NCI-H2029 treated with DMSO at 0.1 percent for 48 hours (cell line): ENCODE measurements around the gene SMAD5.
A peak's percentile ranks its signal among the peaks of the same experiment; 100 is the strongest.

Source experiments
- DNase-seq: peaks from one replicate; lab custom pipeline; 2025; lab: John Stamatoyannopoulos, UW

The SMAD5 gene

GRCh38 chr5:136115183-136115865, 17.3 kb upstream of the SMAD5 start:
- no peak for DNase-seq

- no peak for DNase-seq
These were observed 12.1 kb upstream of the SMAD5 start for GRCh38 chr5:136120529-136120928.

- DNase-seq: peak; percentile 82
These were observed 9.3 kb upstream of the SMAD5 start for GRCh38 chr5:136123236-136123768.

- DNase-seq: no peak
These were observed 5.1 kb upstream of the SMAD5 start for GRCh38 chr5:136127560-136127959.

- DNase-seq: no peak
These were observed 4.2 kb upstream of the SMAD5 start for GRCh38 chr5:136128481-136128880.

- DNase-seq: no peak
These were observed 3.2 kb upstream of the SMAD5 start for GRCh38 chr5:136129445-136129844.

GRCh38 chr5:136130581-136130980, 2.1 kb upstream of the SMAD5 start:
- DNase-seq: no peak

- no peak for DNase-seq
These were observed 558 bp upstream of the SMAD5 start for GRCh38 chr5:136132087-136132486.

- no peak for DNase-seq
These were observed 727 bp downstream of the SMAD5 start for GRCh38 chr5:136133222-136133921.

GRCh38 chr5:136133922-136134379, 1.3 kb downstream of the SMAD5 start:
- DNase-seq: no peak

- DNase-seq: no peak
These were observed 2.0 kb downstream of the SMAD5 start for GRCh38 chr5:136134653-136135052.

- DNase-seq: no peak
These were observed 2.9 kb downstream of the SMAD5 start for GRCh38 chr5:136135536-136135935.

- no peak for DNase-seq
These were observed 5.0 kb downstream of the SMAD5 start for GRCh38 chr5:136137497-136138220.

GRCh38 chr5:136141561-136141960, 8.9 kb downstream of the SMAD5 start:
- DNase-seq: no peak

GRCh38 chr5:136143312-136143711, 10.7 kb downstream of the SMAD5 start:
- DNase-seq: no peak

GRCh38 chr5:136143763-136144162, 11.1 kb downstream of the SMAD5 start:
- DNase-seq: no peak

GRCh38 chr5:136145030-136145429, 12.4 kb downstream of the SMAD5 start:
- DNase-seq: no peak

- DNase-seq: no peak
These were observed 13.6 kb downstream of the SMAD5 start for GRCh38 chr5:136146201-136146600.

GRCh38 chr5:136147632-136148031, 15.0 kb downstream of the SMAD5 start:
- no peak for DNase-seq

- no peak for DNase-seq
These were observed 17.2 kb downstream of the SMAD5 start for GRCh38 chr5:136149891-136150290.

GRCh38 chr5:136153581-136154236, 21.1 kb downstream of the SMAD5 start:
- no peak for DNase-seq

GRCh38 chr5:136155078-136155477, 22.4 kb downstream of the SMAD5 start:
- DNase-seq: no peak
